ENCODE results near the gene LOXL1. TPM values are rescaled to one million over a fixed set of nuclear protein-coding genes. Genes with fewer than 3 reads are reported as not detected.

Gene LOXL1
- total RNA-seq, 2 donors from 2014 or later: 2.9 to 8.4 TPM

- Mint-ChIP-seq H3K36me3 (ENCODE audit: low read depth) (peaks cover 10% of the 10 kb centered on the region), H3K4me1 (peaks cover 11% of the 10 kb centered on the region), H3K27ac (no peak overlapping the region), H3K4me3 (no peak overlapping the region), H3K27me3 (no peaks in the 10 kb centered on the region)
- no peak for ATAC-seq
- no peak for DNase-seq
- no peaks in the 10 kb centered on the region for H3K9me3 ChIP-seq (ENCODE audit: control insufficient read depth, low read length, poor library complexity, severe bottlenecking)
These were observed 20.9 kb upstream of the LOXL1 start for GRCh38 chr15:73905225-73905827.

GRCh38 chr15:73906346-73907034, 19.8 kb upstream of the LOXL1 start:
- no peaks in the 10 kb centered on the region for H3K27me3 Mint-ChIP-seq

GRCh38 chr15:73907035-73907408, 19.2 kb upstream of the LOXL1 start:
- H3K36me3 Mint-ChIP-seq (ENCODE audit: low read depth): peaks cover 11% of the 10 kb centered on the region
- ATAC-seq: no peak
- H3K4me3 Mint-ChIP-seq: no peak overlapping the region
- no peaks in the 10 kb centered on the region for H3K9me3 ChIP-seq (ENCODE audit: control insufficient read depth, low read length, poor library complexity, severe bottlenecking)
- no peaks in the 10 kb centered on the region for H3K27me3 Mint-ChIP-seq
- DNase-seq: no peak
- H3K4me1 Mint-ChIP-seq: peaks cover 9% of the 10 kb centered on the region
- H3K27ac Mint-ChIP-seq: no peak overlapping the region

More at GRCh38 chr15:73906346-73907034, 19.8 kb upstream of the LOXL1 start:
- Mint-ChIP-seq H3K4me3 (no peak overlapping the region), H3K27ac (no peak overlapping the region), H3K4me1 (peaks cover 9% of the 10 kb centered on the region), H3K36me3 (ENCODE audit: low read depth) (peaks cover 11% of the 10 kb centered on the region)
- ATAC-seq (no peak), DNase-seq (no peak)
- no peaks in the 10 kb centered on the region for H3K9me3 ChIP-seq (ENCODE audit: control insufficient read depth, low read length, poor library complexity, severe bottlenecking)

- no peak overlapping the region for H3K27ac Mint-ChIP-seq
These were observed 18.0 kb upstream of the LOXL1 start for GRCh38 chr15:73908030-73908821.

GRCh38 chr15:73908822-73909122, 17.5 kb upstream of the LOXL1 start:
- ATAC-seq: no peak

More at GRCh38 chr15:73908030-73908821, 18.0 kb upstream of the LOXL1 start:
- H3K27me3 Mint-ChIP-seq: no peaks in the 10 kb centered on the region
- ATAC-seq: peak; percentile 100
- H3K9me3 ChIP-seq (ENCODE audit: control insufficient read depth, low read length, poor library complexity, severe bottlenecking): no peaks in the 10 kb centered on the region
- DNase-seq: peak; percentile 52 to 75 (median 58)
- no peak overlapping the region for H3K4me3 Mint-ChIP-seq
- H3K4me1 Mint-ChIP-seq: peaks cover 12% of the 10 kb centered on the region
- H3K36me3 Mint-ChIP-seq (ENCODE audit: low read depth): peaks cover 13% of the 10 kb centered on the region

GRCh38 chr15:73909651-73910050, 16.6 kb upstream of the LOXL1 start:
- DNase-seq (no peak), ATAC-seq (no peak)
- Mint-ChIP-seq H3K27me3 (no peaks in the 10 kb centered on the region), H3K4me3 (no peak overlapping the region), H3K27ac (no peak overlapping the region), H3K4me1 (peaks cover 16% of the 10 kb centered on the region), H3K36me3 (ENCODE audit: low read depth) (peaks cover 11% of the 10 kb centered on the region)
- no peaks in the 10 kb centered on the region for H3K9me3 ChIP-seq (ENCODE audit: control insufficient read depth, low read length, poor library complexity, severe bottlenecking)

More at GRCh38 chr15:73908822-73909122, 17.5 kb upstream of the LOXL1 start:
- Mint-ChIP-seq H3K27ac (no peak overlapping the region), H3K27me3 (no peaks in the 10 kb centered on the region), H3K4me3 (no peak overlapping the region), H3K36me3 (ENCODE audit: low read depth) (peaks cover 13% of the 10 kb centered on the region), H3K4me1 (peaks cover 12% of the 10 kb centered on the region)
- no peak for DNase-seq
- no peaks in the 10 kb centered on the region for H3K9me3 ChIP-seq (ENCODE audit: control insufficient read depth, low read length, poor library complexity, severe bottlenecking)

- no peak overlapping the region for H3K27ac Mint-ChIP-seq
- no peak overlapping the region for H3K4me3 Mint-ChIP-seq
- H3K27me3 Mint-ChIP-seq: no peaks in the 10 kb centered on the region
These were observed 15.5 kb upstream of the LOXL1 start for GRCh38 chr15:73910522-73911303.

GRCh38 chr15:73912030-73912596, 14.1 kb upstream of the LOXL1 start:
- no peak for ATAC-seq
- no peaks in the 10 kb centered on the region for H3K9me3 ChIP-seq (ENCODE audit: control insufficient read depth, low read length, poor library complexity, severe bottlenecking)
- no peak for DNase-seq
- Mint-ChIP-seq H3K36me3 (ENCODE audit: low read depth) (peaks cover 6% of the 10 kb centered on the region), H3K4me1 (peaks cover 13% of the 10 kb centered on the region), H3K27ac (no peak overlapping the region), H3K4me3 (no peak overlapping the region), H3K27me3 (no peaks in the 10 kb centered on the region)

More at GRCh38 chr15:73910522-73911303, 15.5 kb upstream of the LOXL1 start:
- H3K9me3 ChIP-seq (ENCODE audit: control insufficient read depth, low read length, poor library complexity, severe bottlenecking): no peaks in the 10 kb centered on the region
- no peak for ATAC-seq
- Mint-ChIP-seq H3K36me3 (ENCODE audit: low read depth) (peaks cover 10% of the 10 kb centered on the region), H3K4me1 (peaks cover 17% of the 10 kb centered on the region)
- DNase-seq: no peak

- no peaks in the 10 kb centered on the region for H3K9me3 ChIP-seq (ENCODE audit: control insufficient read depth, low read length, poor library complexity, severe bottlenecking)
- Mint-ChIP-seq H3K27ac (peak overlapping the region; percentile 60), H3K4me3 (no peak overlapping the region), H3K27me3 (no peaks in the 10 kb centered on the region), H3K4me1 (peaks cover 11% of the 10 kb centered on the region), H3K36me3 (ENCODE audit: low read depth) (peaks cover 9% of the 10 kb centered on the region)
- DNase-seq (no peak), ATAC-seq (peak; percentile 61)
These were observed 12.1 kb upstream of the LOXL1 start for GRCh38 chr15:73914145-73914544.

GRCh38 chr15:73915082-73915481, 11.2 kb upstream of the LOXL1 start:
- no peak overlapping the region for H3K27ac Mint-ChIP-seq
- DNase-seq (no peak), ATAC-seq (no peak)
- H3K4me1 Mint-ChIP-seq: peaks cover 11% of the 10 kb centered on the region
- no peaks in the 10 kb centered on the region for H3K9me3 ChIP-seq (ENCODE audit: control insufficient read depth, low read length, poor library complexity, severe bottlenecking)
- peaks cover 9% of the 10 kb centered on the region for H3K36me3 Mint-ChIP-seq (ENCODE audit: low read depth)
- H3K4me3 Mint-ChIP-seq: no peak overlapping the region
- no peaks in the 10 kb centered on the region for H3K27me3 Mint-ChIP-seq

GRCh38 chr15:73918784-73919183, 7.5 kb upstream of the LOXL1 start:
- H3K4me1 Mint-ChIP-seq: peaks cover 27% of the 10 kb centered on the region
- H3K27ac Mint-ChIP-seq: peak overlapping the region; percentile 95
- no peak for ATAC-seq

GRCh38 chr15:73919706-73920105, 6.6 kb upstream of the LOXL1 start:
- H3K36me3 Mint-ChIP-seq (ENCODE audit: low read depth): peaks cover 4% of the 10 kb centered on the region
- no peak overlapping the region for H3K4me3 Mint-ChIP-seq

More at GRCh38 chr15:73918784-73919183, 7.5 kb upstream of the LOXL1 start:
- Mint-ChIP-seq H3K4me3 (no peak overlapping the region), H3K36me3 (ENCODE audit: low read depth) (peaks cover 4% of the 10 kb centered on the region), H3K27me3 (no peaks in the 10 kb centered on the region)
- no peaks in the 10 kb centered on the region for H3K9me3 ChIP-seq (ENCODE audit: control insufficient read depth, low read length, poor library complexity, severe bottlenecking)
- DNase-seq: no peak

More at GRCh38 chr15:73919706-73920105, 6.6 kb upstream of the LOXL1 start:
- Mint-ChIP-seq H3K27ac (peak overlapping the region; percentile 95), H3K27me3 (no peaks in the 10 kb centered on the region), H3K4me1 (peaks cover 29% of the 10 kb centered on the region)
- DNase-seq (no peak), ATAC-seq (no peak)
- no peaks in the 10 kb centered on the region for H3K9me3 ChIP-seq (ENCODE audit: control insufficient read depth, low read length, poor library complexity, severe bottlenecking)

Data from T-helper 17 cell (primary cell).